C4-2B (cell line): ENCODE measurements around the gene S1PR1.

Experiments used
- CTCF ChIP-seq: fragments of 450-650 bp; conservative IDR thresholded peaks from 2 replicates; pipeline ENCODE4 v1.5.1; 2017; ENCODE audit warnings: mild to moderate bottlenecking
- ZFX ChIP-seq: fragments of 450-650 bp; IDR thresholded peaks from 2 replicates; pipeline ENCODE4 v1.6.1; 2017

GRCh38 chr1:101227837-101228236 is 9.0 kb upstream of the S1PR1 start:
- TF ChIP-seq CTCF (no peak), ZFX (no peak)
